ENCODE data around the gene IGF2BP2.

GRCh38 chr3:185750702-185751101 is 74.1 kb downstream of the IGF2BP2 start:
- TF ChIP-seq CTCF (conservative IDR thresholded peaks at IDR 0.05; ENCODE audit: low read depth, low read length) (no peak), EZH2 (IDR thresholded peaks at IDR 0.05; ENCODE audit: borderline replicate concordance, low read depth, low read length, poor library complexity, severe bottlenecking) (no peak)

All from A673 (cell line).